Lung (tissue), 12 donors: ENCODE measurements around the gene USP48. TPM values are rescaled to one million over a fixed set of nuclear protein-coding genes. Genes with fewer than 3 reads are reported as not detected.
"Not testable (repeated sequence)": the region's sequence is repeated elsewhere in the genome, so short reads cannot be mapped to it uniquely, and the experiment has no call there.

Source experiments
- ATAC-seq: fragments of 200-7000 bp; cut with Tn5 transposase; one replicate; pipeline ENCODE4 v1.9.1; 2020; ENCODE audit warnings: moderate number of reproducible peaks; ENCODE audit not compliant: insufficient read depth, low FRiP score
- DNase-seq, 3 donors: peaks; one replicate each; pipeline ENCODE4 v3.0.0-alpha.2; 2013 to 2017
- H3K27ac ChIP-seq, 2 donors: one replicate each; pipeline ENCODE4 v1.5.1; 2013; ENCODE audit warnings: mild to moderate bottlenecking in 2 of 2, moderate library complexity in 2 of 2, control low read depth in 1 of 2, inconsistent platforms in 1 of 2, low read depth in 1 of 2, low read length in 1 of 2
- H3K27me3 ChIP-seq, 3 donors: one replicate each; pipeline ENCODE4 v1.5.1; 2013; ENCODE audit warnings: low read length in 2 of 3; ENCODE audit not compliant: control insufficient read depth in 3 of 3, insufficient read depth in 3 of 3
- H3K36me3 ChIP-seq, 4 donors: one replicate each; pipeline ENCODE4 v1.5.1; 2013; ENCODE audit warnings: low read length in 4 of 4, mild to moderate bottlenecking in 1 of 4, moderate library complexity in 1 of 4; ENCODE audit not compliant: control insufficient read depth in 4 of 4, insufficient read depth in 4 of 4
- H3K4me1 ChIP-seq, 5 donors: one replicate each; pipeline ENCODE4 v1.5.1; 2013; ENCODE audit warnings: low read length in 5 of 5, mild to moderate bottlenecking in 2 of 5, moderate library complexity in 1 of 5; ENCODE audit not compliant: control insufficient read depth in 5 of 5, insufficient read depth in 5 of 5
- H3K4me3 ChIP-seq: one replicate; pipeline ENCODE4 v1.5.1; 2013; ENCODE audit warnings: mild to moderate bottlenecking, control low read depth, moderate library complexity
- H3K9ac ChIP-seq, 2 donors: one replicate each; pipeline ENCODE4 v1.5.1; 2013; ENCODE audit warnings: low read length in 2 of 2, control low read depth in 1 of 2; ENCODE audit not compliant: insufficient read depth in 1 of 2
- H3K9me3 ChIP-seq, 4 donors: one replicate each; pipeline ENCODE4 v1.5.1; 2013; ENCODE audit warnings: low read length in 3 of 4, mild to moderate bottlenecking in 1 of 4, moderate library complexity in 1 of 4; ENCODE audit not compliant: control insufficient read depth in 4 of 4, insufficient read depth in 3 of 4
- CTCF ChIP-seq: IDR thresholded peaks from 2 replicates; pipeline ENCODE4 v1.5.1; 2012; ENCODE audit warnings: mild to moderate bottlenecking; ENCODE audit errors: control extremely low read depth, extremely low read depth
- whole genome bisulfite sequencing, 2 donors: extraction: QIAGEN DNeasy Blood & Tissue Kit; methylation state at CpG; one replicate each; pipeline ENCODE4 v1.1.7; 2013; 5-methylcytosine and 5-hydroxymethylcytosine counted together
- polyA plus RNA-seq, 2 donors: library from polyadenylated mRNA; stranded (reverse); fragments of 200-250 nt; gene quantifications; one replicate each; pipeline ENCODE4 v1.2.1, GENCODE V29; 2013
- total RNA-seq, 2 donors: library from RNA; depleted of rRNA in 1 of 2; stranded (reverse); fragments of >200 nt in 1 of 2; gene quantifications; one replicate each; pipeline ENCODE4 v1.2.1, GENCODE V29; 2014 to 2021
- donor health status: control.
- donor health status: control.
- donor health status: Bipolar disorder and iron deficiency.
- donor health status: healthy.
- donor health status: DM: yes; HTN: yes; CAD: no.

USP48 gene
- total and polyA plus RNA-seq, 4 donors: 15.6 to 107 (median 33.5) TPM

DNA sequence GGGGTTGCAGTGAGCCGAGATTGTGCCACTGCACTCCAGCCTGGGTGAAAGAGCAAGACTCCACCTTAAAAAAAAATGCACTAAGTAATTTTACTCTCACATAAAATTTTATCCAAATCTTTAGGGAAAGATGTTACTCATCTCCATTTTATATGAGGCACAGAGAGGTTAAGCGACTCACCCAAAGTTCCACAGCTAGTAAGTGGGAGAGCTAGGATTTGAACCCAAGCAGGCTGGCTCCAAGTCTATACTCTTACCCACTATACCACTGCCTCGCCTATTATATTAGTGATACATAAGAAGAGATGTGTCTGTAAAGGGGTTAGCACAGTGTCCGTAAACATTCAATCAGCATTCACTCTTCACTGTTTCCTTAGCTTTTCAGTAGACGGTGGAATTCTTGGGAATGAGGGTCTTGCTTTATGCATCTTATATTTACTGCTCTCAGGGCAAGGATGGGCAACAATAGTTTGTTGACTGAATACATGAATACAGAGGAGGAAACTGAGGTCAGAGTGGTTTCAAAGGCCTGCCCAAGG lies 44.3 kb upstream of the USP48 start:
- TF ChIP-seq CTCF: no peak
- no peak for DNase-seq
- Histone ChIP-seq H3K27me3 (no peaks in the 10 kb centered on the region), H3K27ac (no peak overlapping the region), H3K9ac (no peak overlapping the region), H3K4me3 (no peak overlapping the region), H3K4me1 (no peaks in the 10 kb centered on the region), H3K36me3 (peaks cover 7 to 66% (median 21%) of the 10 kb centered on the region in 4 donors), H3K9me3 (no peaks in the 10 kb centered on the region)
- WGBS, 2 donors: 94% methylated on average over 5 of the region's 5 CpGs
- no peak for ATAC-seq

GRCh38 chr1:21826694-21827093 lies 43.7 kb upstream of the USP48 start:
- not testable (repeated sequence) for H3K4me3 ChIP-seq, H3K27ac ChIP-seq, H3K4me1 ChIP-seq, H3K9ac ChIP-seq, DNase-seq, ATAC-seq, H3K9me3 ChIP-seq, H3K27me3 ChIP-seq
- H3K36me3 ChIP-seq: peaks cover 5 to 63% (median 20%) of the 10 kb centered on the region in 4 donors
- WGBS, 2 donors: 96% methylated on average over 10 of the region's 10 CpGs

GRCh38 chr1:21825393-21825792 lies 42.4 kb upstream of the USP48 start:
- DNase-seq (peak in 1 of 3 donors; percentile 7), ATAC-seq (no peak)
- no peaks in the 10 kb centered on the region for H3K27me3 ChIP-seq
- H3K4me1 ChIP-seq: no peaks in the 10 kb centered on the region
- H3K4me3 ChIP-seq: no peak overlapping the region
- 93 to 95% methylated on average over 7 of the region's 7 CpGs for WGBS, 2 donors
- H3K27ac ChIP-seq: no peak overlapping the region
- peaks cover 0 to 56% (median 18%) of the 10 kb centered on the region in 4 donors for H3K36me3 ChIP-seq
- no peaks in the 10 kb centered on the region for H3K9me3 ChIP-seq
- TF ChIP-seq CTCF: no peak
- H3K9ac ChIP-seq: no peak overlapping the region

- Histone ChIP-seq H3K4me1 (no peaks in the 10 kb centered on the region), H3K27me3 (no peaks in the 10 kb centered on the region), H3K9ac (no peak overlapping the region), H3K9me3 (no peaks in the 10 kb centered on the region), H3K4me3 (no peak overlapping the region), H3K36me3 (peaks cover 0 to 53% (median 18%) of the 10 kb centered on the region in 4 donors), H3K27ac (no peak overlapping the region)
- no peak for TF ChIP-seq CTCF
- WGBS, 2 donors: 91 to 92% methylated on average over 2 of the region's 2 CpGs
- DNase-seq (no peak), ATAC-seq (no peak)
These were observed 42.0 kb upstream of the USP48 start for GRCh38 chr1:21824926-21825325.
